Neural cell (in vitro differentiated cells): Measurements from ENCODE around the gene PCDH9.

Experiments used
- CTCF ChIP-seq: fragments of 450-650 bp; IDR thresholded peaks from 2 replicates; pipeline ENCODE4 v1.5.1; 2014; ENCODE audit warnings: antibody characterized with exemption, mild to moderate bottlenecking, moderate library complexity; ENCODE audit not compliant: poor library complexity, severe bottlenecking
- EZH2 ChIP-seq: fragments of 200-600, 300-800 bp; shearing (Covaris generic), sonication (generic); IDR thresholded peaks from 2 replicates; pipeline ENCODE4 v1.6.1; 2014; ENCODE audit warnings: antibody characterized with exemption, low read length, borderline replicate concordance, mild to moderate bottlenecking; ENCODE audit not compliant: insufficient read depth, poor library complexity, severe bottlenecking
- POLR2AphosphoS5 ChIP-seq: IDR thresholded peaks from 2 replicates; pipeline ENCODE4 v1.6.1; 2012
- TAF1 ChIP-seq: IDR thresholded peaks from 2 replicates; pipeline ENCODE4 v1.6.1; 2012; ENCODE audit warnings: low read depth
- TF ChIP-seq, protein P1 (sequence below): IDR thresholded peaks from 2 replicates; pipeline ENCODE4 v1.6.1; 2012; ENCODE audit warnings: borderline replicate concordance

- TF ChIP-seq CTCF (no peak), EZH2 (no peak), POLR2AphosphoS5 (no peak), TAF1 (no peak)
- TF ChIP-seq, protein P1, sequence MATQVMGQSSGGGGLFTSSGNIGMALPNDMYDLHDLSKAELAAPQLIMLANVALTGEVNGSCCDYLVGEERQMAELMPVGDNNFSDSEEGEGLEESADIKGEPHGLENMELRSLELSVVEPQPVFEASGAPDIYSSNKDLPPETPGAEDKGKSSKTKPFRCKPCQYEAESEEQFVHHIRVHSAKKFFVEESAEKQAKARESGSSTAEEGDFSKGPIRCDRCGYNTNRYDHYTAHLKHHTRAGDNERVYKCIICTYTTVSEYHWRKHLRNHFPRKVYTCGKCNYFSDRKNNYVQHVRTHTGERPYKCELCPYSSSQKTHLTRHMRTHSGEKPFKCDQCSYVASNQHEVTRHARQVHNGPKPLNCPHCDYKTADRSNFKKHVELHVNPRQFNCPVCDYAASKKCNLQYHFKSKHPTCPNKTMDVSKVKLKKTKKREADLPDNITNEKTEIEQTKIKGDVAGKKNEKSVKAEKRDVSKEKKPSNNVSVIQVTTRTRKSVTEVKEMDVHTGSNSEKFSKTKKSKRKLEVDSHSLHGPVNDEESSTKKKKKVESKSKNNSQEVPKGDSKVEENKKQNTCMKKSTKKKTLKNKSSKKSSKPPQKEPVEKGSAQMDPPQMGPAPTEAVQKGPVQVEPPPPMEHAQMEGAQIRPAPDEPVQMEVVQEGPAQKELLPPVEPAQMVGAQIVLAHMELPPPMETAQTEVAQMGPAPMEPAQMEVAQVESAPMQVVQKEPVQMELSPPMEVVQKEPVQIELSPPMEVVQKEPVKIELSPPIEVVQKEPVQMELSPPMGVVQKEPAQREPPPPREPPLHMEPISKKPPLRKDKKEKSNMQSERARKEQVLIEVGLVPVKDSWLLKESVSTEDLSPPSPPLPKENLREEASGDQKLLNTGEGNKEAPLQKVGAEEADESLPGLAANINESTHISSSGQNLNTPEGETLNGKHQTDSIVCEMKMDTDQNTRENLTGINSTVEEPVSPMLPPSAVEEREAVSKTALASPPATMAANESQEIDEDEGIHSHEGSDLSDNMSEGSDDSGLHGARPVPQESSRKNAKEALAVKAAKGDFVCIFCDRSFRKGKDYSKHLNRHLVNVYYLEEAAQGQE: no peak
These were observed 253.0 kb downstream of the PCDH9 start for GRCh38 chr13:66977161-66977560.
